GM10847 (cell line): ENCODE results near the gene STARD3NL.

Experiments used
- POLR2A ChIP-seq: IDR thresholded peaks from 2 replicates; pipeline ENCODE4 v1.6.1; 2011; ENCODE audit not compliant: insufficient read length; ENCODE audit errors: extremely low read depth

Gene STARD3NL

GRCh38 chr7:38229884-38230642, 52.0 kb downstream of the STARD3NL start:
- no peak for TF ChIP-seq POLR2A

GRCh38 chr7:38232502-38233366, 54.7 kb downstream of the STARD3NL start:
- no peak for TF ChIP-seq POLR2A

DNA sequence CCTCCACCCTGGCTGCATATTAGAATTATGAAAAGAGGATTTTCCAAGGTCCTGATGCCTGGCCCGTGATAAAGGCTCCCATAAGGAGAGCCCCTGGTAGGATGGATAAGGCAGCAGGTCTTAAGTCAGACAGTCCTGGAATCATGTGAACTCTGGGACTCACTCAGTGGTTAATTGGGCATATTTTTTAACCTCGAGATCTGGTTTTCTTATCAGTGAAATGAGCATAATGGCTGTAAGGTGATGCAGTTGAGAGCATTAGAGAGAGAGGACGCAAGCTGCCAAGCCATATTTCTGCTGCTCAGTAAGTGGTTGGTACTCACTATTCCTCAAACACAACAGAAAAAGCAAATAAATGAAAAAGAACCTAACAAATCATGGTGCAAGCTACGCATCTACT, 57.6 kb downstream of the STARD3NL start:
- no peak for TF ChIP-seq POLR2A

DNA sequence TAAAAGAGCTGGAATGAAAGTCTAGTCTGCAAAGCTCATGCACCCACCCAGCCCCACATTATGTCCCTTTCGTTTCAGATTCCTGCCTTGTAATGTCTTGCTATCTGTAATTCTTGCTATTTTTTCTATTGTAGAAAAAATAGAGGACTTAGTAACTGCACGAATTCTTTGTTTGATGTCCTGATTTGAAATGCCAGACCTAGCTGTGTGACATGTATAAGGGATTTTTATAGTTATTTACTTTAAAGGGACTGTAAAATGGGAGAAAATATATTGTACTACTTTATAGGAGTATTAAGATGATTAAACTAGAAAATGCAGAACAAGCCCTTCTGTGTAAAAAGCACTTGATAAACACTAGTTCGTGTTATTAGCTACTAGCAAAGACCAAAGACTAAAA, 63.0 kb downstream of the STARD3NL start:
- no peak for TF ChIP-seq POLR2A

DNA sequence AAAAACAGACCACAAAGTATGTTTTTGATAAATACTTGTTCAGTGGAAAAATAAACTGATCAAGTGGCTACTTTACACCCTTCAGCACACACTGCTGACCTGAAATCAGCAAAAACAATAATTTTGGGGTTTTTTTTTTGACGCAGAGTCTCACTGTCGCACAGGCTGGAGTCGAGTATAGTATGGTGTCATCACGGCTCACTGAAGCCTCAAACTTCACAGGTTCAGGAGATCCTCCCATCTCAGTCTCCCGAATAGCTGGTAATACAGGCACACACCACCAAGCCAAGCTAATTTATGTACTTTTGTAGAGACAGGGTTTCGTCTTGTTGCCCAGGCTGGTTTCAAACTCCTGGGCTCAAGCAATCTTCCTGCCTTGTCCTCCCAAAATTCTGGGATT, 64.8 kb downstream of the STARD3NL start:
- no peak for TF ChIP-seq POLR2A

DNA sequence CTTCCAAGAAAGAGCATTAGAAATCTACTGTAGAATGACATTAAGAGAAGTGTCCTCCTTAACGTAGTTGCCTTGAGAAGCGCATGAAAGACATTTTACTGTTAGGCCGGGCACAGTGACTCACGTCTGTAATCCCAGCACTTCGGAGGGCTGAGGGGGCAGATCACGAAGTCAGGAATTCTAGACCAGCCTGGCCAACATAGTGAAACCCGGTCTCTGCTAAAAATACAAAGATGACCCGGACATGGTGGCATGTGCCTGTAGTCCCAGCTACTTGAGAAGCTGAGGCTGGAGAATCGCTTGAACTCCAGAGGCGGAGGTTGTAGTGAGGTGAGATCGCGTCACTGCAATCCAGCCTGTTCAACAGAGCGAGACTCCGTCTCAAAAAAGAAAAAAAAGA, 66.5 kb downstream of the STARD3NL start:
- no peak for TF ChIP-seq POLR2A

DNA sequence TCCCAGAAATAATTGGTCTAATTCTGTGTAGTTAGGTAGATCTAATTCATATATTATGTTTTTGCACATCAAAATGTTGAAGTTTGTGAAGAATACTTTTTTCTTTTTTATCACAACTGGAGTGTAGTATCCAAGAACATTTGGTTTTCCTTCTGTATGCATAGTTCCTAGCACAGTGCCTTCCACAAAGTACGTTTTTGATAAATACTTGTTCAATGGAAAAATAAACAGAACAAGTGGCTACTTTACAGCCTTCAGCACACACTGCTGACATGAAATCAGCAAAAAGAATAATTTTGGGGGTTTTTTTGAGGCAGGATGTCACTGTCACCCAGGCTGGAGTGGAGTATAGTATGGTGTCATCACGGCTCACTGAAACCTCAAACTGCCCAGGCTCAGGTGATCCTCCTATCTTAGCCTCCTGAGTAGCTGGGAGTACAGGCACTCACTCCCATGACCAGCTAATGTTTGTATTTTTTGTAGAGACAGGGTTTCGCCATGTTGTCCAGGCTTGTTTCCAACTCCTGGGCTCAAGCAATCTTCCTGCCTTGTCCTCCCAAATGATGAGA, 67.4 kb downstream of the STARD3NL start:
- TF ChIP-seq POLR2A: no peak

- TF ChIP-seq POLR2A: no peak
Observed at GRCh38 chr7:38248069-38248567, 70.1 kb downstream of the STARD3NL start.

- TF ChIP-seq POLR2A: no peak
Observed at GRCh38 chr7:38257350-38257677, 79.3 kb downstream of the STARD3NL start.

DNA sequence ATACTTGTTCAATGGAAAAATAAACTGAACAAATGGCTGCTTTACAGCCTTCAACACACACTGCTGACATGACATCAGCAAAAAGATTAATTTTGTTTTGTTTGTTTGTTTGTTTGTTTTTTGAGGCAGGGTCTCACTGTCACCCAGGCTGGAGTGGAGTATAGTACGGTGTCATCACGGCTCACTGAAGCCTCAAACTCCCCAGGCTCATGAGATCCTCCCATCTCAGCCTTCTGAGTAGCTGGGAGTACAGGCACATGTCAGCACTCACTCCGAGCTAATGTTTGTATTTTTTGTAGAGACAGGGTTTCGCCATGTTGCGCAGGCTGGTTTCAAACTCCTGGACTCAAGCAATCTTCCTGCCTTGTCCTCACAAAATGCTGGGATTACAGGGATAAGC, 84.5 kb downstream of the STARD3NL start:
- TF ChIP-seq POLR2A: no peak

DNA sequence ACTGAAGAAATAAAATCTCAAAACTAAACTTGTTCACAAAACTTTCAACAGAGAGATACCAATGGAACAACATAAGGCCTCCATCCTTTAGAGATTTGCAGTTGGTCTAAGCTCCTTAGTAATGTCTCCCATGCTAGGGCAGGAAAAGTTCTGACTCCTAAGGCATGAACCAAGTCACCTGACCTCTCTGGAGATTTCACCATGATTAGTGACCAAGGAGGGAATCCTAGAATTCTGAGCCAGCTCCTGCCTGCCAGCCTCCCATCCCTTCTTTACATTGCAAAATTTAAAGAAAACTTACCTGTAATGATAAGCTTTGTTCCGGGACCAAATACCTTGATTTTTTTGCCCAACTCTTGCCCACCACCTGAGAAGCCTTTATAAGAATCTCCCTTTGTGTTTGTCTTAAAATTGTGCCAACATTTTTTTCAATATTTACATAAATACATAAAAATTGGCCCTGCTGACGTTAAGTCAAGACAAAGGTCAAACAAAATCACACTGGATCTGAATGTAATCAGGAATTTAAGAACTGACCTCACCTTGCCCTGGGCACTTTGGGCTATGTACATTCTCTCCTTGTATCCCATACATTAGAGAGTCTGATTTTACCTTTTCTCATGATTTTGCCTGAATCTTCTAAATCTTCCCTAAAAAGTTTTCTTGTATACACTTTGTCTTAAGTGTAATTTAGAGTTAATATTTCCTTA, 95.4 kb downstream of the STARD3NL start, which contains the start of gene TARP:
TARP (minus strand) TSS at position 351 of the 710 bp plus-strand sequence.
- TF ChIP-seq POLR2A: no peak

- TF ChIP-seq POLR2A: no peak
Observed at GRCh38 chr7:38274486-38274885, 96.4 kb downstream of the STARD3NL start.

DNA sequence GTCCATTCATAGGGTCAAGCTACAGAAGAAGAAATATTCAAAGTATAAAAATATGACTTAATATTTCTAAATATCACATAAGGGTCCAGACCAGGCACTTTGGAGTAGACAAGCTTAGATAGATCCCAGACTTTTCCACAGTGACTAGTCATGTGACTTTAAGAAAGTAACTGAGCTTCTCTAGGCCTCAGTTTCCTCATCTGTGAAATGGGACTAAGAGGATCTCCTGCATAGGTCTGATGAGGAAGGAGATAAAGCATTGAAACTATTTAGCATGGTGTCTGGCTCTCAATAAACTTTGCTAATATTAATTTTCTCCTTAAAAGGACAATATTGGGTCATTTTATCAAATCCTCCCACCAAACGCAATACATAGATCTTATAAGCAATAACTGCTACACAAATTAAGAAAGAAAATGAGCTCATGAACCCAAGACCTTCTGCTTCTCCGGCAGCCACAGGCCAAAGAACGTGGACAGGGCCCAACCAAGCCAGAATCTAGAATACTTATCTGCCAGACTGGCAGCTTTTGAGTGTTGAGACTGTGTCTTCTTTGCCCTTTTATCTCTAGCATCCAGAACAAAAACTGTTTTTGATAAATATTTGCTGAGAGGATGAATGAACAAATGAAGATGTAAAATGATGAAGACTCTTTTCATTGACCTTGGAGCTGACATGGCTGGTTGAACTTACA, 97.0 kb downstream of the STARD3NL start:
- TF ChIP-seq POLR2A: no peak

DNA sequence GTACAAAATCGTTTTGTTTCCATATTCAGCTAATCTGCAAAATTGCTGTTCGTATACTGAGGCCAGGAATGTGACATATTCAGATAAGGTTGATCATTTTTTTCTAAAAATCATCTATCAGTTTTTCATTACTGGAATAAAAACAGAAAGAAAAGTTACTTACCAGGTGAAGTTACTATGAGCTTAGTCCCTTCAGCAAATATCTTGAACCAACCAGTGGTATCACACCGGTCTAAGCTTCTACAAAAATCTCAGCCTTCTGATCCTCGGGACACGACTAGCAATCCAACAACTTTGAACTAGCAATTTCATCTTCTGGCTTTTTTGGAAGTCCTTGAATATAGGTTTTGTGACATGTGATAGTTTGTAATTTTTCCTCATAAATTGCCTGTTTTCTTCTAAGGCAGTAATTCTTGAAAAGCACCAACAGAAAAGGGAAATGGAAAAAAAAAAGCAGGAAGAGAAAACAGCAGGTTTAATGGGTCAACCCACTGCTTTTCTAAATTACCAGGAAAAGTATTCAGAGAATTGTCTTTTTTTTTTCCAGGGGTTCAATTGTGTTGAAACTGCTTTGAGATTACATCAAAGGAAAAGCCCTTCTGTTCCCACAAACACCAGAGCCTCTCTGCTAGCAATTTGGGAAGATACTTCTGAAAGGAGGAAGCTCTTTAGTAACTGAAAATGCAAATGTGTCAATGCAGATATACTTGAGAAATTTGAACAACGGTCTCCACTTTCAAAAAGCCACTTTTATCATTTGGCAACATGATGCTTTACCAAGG, 98.2 kb downstream of the STARD3NL start:
- TF ChIP-seq POLR2A: no peak
